ENCODE measurements around the gene EXOSC2. TPM values are rescaled to one million over a fixed set of nuclear protein-coding genes. Genes with fewer than 3 reads are reported as not detected.

EXOSC2 gene
- total RNA-seq, 1 experiment from 2014 or later: 101 TPM

GRCh38 chr9:130664251-130665028, 29.1 kb upstream of the EXOSC2 start, which contains the start of gene PRDM12:
Gene PRDM12, plus strand, starts transcription at chr9:130664594. Its CDS starts 60 bp downstream, at chr9:130664654.
- Histone ChIP-seq H3K27me3 (no peaks in the 10 kb centered on the region), H3K27ac (peak within 1 kb of the TSS; percentile 100), H3K4me1 (peaks cover 13% of the 10 kb centered on the region; the same call in 1 of the 2 replicates), H3K36me3 (peaks cover 44% of the 10 kb centered on the region), H3K9me3 (replicated peaks) (no peaks in the 10 kb centered on the region), H3K4me3 (peak within 1 kb of the TSS; percentile 79)
- peak in 1 of 2 experiments; percentile 51 for DNase-seq

GRCh38 chr9:130665029-130665430, 28.6 kb upstream of the EXOSC2 start:
- H3K4me1 ChIP-seq: peaks cover 15% of the 10 kb centered on the region
- no peaks in the 10 kb centered on the region for H3K27me3 ChIP-seq
- peaks cover 46% of the 10 kb centered on the region for H3K36me3 ChIP-seq
- DNase-seq: no peak
- peak overlapping the region; percentile 100 for H3K27ac ChIP-seq
- peak overlapping the region; percentile 79 for H3K4me3 ChIP-seq
- no peaks in the 10 kb centered on the region for H3K9me3 ChIP-seq (replicated peaks)

GRCh38 chr9:130665431-130666392, 27.9 kb upstream of the EXOSC2 start:
- H3K4me1 ChIP-seq: peaks cover 22% of the 10 kb centered on the region
- H3K36me3 ChIP-seq: peaks cover 53% of the 10 kb centered on the region
- no peaks in the 10 kb centered on the region for H3K9me3 ChIP-seq (replicated peaks)
- H3K4me3 ChIP-seq: peak overlapping the region; percentile 79
- H3K27me3 ChIP-seq: no peaks in the 10 kb centered on the region
- peak overlapping the region; percentile 100 for H3K27ac ChIP-seq
- peak; percentile 76 to 78 for DNase-seq

- H3K4me3 ChIP-seq: peak overlapping the region; percentile 79
Measured at GRCh38 chr9:130666393-130667119, 27.0 kb upstream of the EXOSC2 start.

GRCh38 chr9:130667120-130667435, 26.5 kb upstream of the EXOSC2 start:
- H3K27ac ChIP-seq: peak overlapping the region; percentile 100
- H3K27me3 ChIP-seq: no peaks in the 10 kb centered on the region
- no peaks in the 10 kb centered on the region for H3K9me3 ChIP-seq (replicated peaks)

More at GRCh38 chr9:130666393-130667119, 27.0 kb upstream of the EXOSC2 start:
- H3K9me3 ChIP-seq (replicated peaks): no peaks in the 10 kb centered on the region
- H3K27me3 ChIP-seq: no peaks in the 10 kb centered on the region
- H3K27ac ChIP-seq: peak overlapping the region; percentile 100
- peak in 1 of 2 experiments; percentile 44 for DNase-seq
- peaks cover 62% of the 10 kb centered on the region for H3K36me3 ChIP-seq
- H3K4me1 ChIP-seq: peaks cover 31% of the 10 kb centered on the region

GRCh38 chr9:130668196-130668595, 25.4 kb upstream of the EXOSC2 start:
- no peak overlapping the region; the same call in 1 of the 2 replicates for H3K4me3 ChIP-seq
- peaks cover 44% of the 10 kb centered on the region for H3K4me1 ChIP-seq
- H3K9me3 ChIP-seq (replicated peaks): no peaks in the 10 kb centered on the region
- peaks cover 64% of the 10 kb centered on the region for H3K36me3 ChIP-seq
- no peak for DNase-seq
- no peaks in the 10 kb centered on the region for H3K27me3 ChIP-seq
- no peak overlapping the region for H3K27ac ChIP-seq

More at GRCh38 chr9:130667120-130667435, 26.5 kb upstream of the EXOSC2 start:
- Histone ChIP-seq H3K4me3 (peak overlapping the region; percentile 79), H3K4me1 (peaks cover 36% of the 10 kb centered on the region), H3K36me3 (peaks cover 64% of the 10 kb centered on the region)
- DNase-seq: peak in 1 of 2 experiments; percentile 44

GRCh38 chr9:130668659-130669058, 24.9 kb upstream of the EXOSC2 start:
- peaks cover 67% of the 10 kb centered on the region for H3K36me3 ChIP-seq
- no peaks in the 10 kb centered on the region for H3K9me3 ChIP-seq (replicated peaks)
- no peak overlapping the region for H3K27ac ChIP-seq
- no peak for DNase-seq
- no peak overlapping the region for H3K4me3 ChIP-seq
- H3K27me3 ChIP-seq: no peaks in the 10 kb centered on the region
- H3K4me1 ChIP-seq: peaks cover 49% of the 10 kb centered on the region

- H3K36me3 ChIP-seq: peaks cover 78% of the 10 kb centered on the region
- H3K4me3 ChIP-seq: no peak overlapping the region
- peak overlapping the region; percentile 97 for H3K27ac ChIP-seq
- DNase-seq: no peak
- H3K4me1 ChIP-seq: peaks cover 59% of the 10 kb centered on the region
- H3K27me3 ChIP-seq: no peaks in the 10 kb centered on the region
- H3K9me3 ChIP-seq (replicated peaks): no peaks in the 10 kb centered on the region
Measured at GRCh38 chr9:130669965-130670364, 23.6 kb upstream of the EXOSC2 start.

GRCh38 chr9:130670644-130671043, 22.9 kb upstream of the EXOSC2 start:
- DNase-seq: peak in 1 of 2 experiments; percentile 64
- Histone ChIP-seq H3K27ac (peak overlapping the region; percentile 97), H3K36me3 (peaks cover 81% of the 10 kb centered on the region), H3K4me1 (peaks cover 59% of the 10 kb centered on the region), H3K27me3 (no peaks in the 10 kb centered on the region), H3K9me3 (replicated peaks) (no peaks in the 10 kb centered on the region), H3K4me3 (no peak overlapping the region)

GRCh38 chr9:130672466-130672865, 21.1 kb upstream of the EXOSC2 start:
- peak; percentile 97 to 99 for DNase-seq
- no peaks in the 10 kb centered on the region for H3K27me3 ChIP-seq

GRCh38 chr9:130672933-130673615, 20.5 kb upstream of the EXOSC2 start:
- Histone ChIP-seq H3K27ac (peak overlapping the region; percentile 97), H3K9me3 (replicated peaks) (no peaks in the 10 kb centered on the region), H3K4me3 (peak overlapping the region; percentile 14), H3K27me3 (no peaks in the 10 kb centered on the region), H3K4me1 (peaks cover 54% of the 10 kb centered on the region), H3K36me3 (peaks cover 81% of the 10 kb centered on the region)
- peak; percentile 90 to 95 for DNase-seq

More at GRCh38 chr9:130672466-130672865, 21.1 kb upstream of the EXOSC2 start:
- H3K36me3 ChIP-seq: peaks cover 81% of the 10 kb centered on the region
- H3K4me3 ChIP-seq: no peak overlapping the region
- no peaks in the 10 kb centered on the region for H3K9me3 ChIP-seq (replicated peaks)
- H3K4me1 ChIP-seq: peaks cover 59% of the 10 kb centered on the region
- peak overlapping the region; percentile 97 for H3K27ac ChIP-seq

- Histone ChIP-seq H3K27ac (no peak overlapping the region), H3K4me1 (peaks cover 40% of the 10 kb centered on the region), H3K4me3 (no peak overlapping the region), H3K36me3 (peaks cover 83% of the 10 kb centered on the region), H3K9me3 (replicated peaks) (no peaks in the 10 kb centered on the region), H3K27me3 (no peaks in the 10 kb centered on the region)
- DNase-seq: no peak
Measured at GRCh38 chr9:130675396-130675795, 18.2 kb upstream of the EXOSC2 start.

GRCh38 chr9:130677252-130677651, 16.3 kb upstream of the EXOSC2 start:
- Histone ChIP-seq H3K4me3 (no peak overlapping the region), H3K27me3 (no peaks in the 10 kb centered on the region)

More at GRCh38 chr9:130677252-130677651, 16.3 kb upstream of the EXOSC2 start:
- Histone ChIP-seq H3K27ac (no peak overlapping the region), H3K4me1 (peaks cover 21% of the 10 kb centered on the region), H3K36me3 (peaks cover 80% of the 10 kb centered on the region), H3K9me3 (replicated peaks) (no peaks in the 10 kb centered on the region)
- no peak for DNase-seq
